Hepatocyte (in vitro differentiated cells): ENCODE data around the gene CHMP4B.

Source experiments
- EZH2 ChIP-seq: fragments of 200-600 bp; sonication (generic); IDR thresholded peaks from 2 replicates; pipeline ENCODE4 v1.6.1; 2016; ENCODE audit warnings: antibody characterized with exemption, mild to moderate bottlenecking, borderline replicate concordance
- EZH2phosphoT487 ChIP-seq: fragments of 200-600 bp; sonication (generic); IDR thresholded peaks from one replicate; pipeline ENCODE4 v1.6.1; 2018; ENCODE audit warnings: antibody characterized with exemption, mild to moderate bottlenecking, low read depth, moderate library complexity; ENCODE audit not compliant: unreplicated experiment, severe bottlenecking
- TF ChIP-seq, protein P1 (sequence below): fragments of 200-600 bp; sonication (generic); IDR thresholded peaks from 2 replicates; pipeline ENCODE4 v1.5.1; 2016; ENCODE audit warnings: antibody characterized with exemption, mild to moderate bottlenecking; ENCODE audit not compliant: poor library complexity

DNA sequence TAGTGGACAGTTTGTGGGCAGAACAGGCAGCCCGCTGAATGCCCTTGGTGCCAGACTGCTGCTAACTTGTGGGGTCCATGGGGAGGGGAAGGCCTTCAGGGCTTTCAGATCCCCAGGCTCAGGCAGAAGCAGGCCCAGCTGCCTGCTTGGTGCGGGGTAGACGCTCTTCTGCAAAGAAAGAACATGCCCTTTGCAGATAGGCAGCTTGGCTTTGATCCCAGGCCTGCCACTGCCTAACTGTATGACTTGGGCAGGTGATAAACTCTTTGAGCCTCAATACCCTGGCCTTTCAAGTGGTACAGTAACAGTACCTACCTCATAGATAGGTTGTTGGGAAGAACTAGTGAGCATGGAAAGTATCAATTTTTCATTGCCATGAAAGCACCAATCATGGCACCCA lies 28.4 kb downstream of the CHMP4B start:
- TF ChIP-seq, protein P1, sequence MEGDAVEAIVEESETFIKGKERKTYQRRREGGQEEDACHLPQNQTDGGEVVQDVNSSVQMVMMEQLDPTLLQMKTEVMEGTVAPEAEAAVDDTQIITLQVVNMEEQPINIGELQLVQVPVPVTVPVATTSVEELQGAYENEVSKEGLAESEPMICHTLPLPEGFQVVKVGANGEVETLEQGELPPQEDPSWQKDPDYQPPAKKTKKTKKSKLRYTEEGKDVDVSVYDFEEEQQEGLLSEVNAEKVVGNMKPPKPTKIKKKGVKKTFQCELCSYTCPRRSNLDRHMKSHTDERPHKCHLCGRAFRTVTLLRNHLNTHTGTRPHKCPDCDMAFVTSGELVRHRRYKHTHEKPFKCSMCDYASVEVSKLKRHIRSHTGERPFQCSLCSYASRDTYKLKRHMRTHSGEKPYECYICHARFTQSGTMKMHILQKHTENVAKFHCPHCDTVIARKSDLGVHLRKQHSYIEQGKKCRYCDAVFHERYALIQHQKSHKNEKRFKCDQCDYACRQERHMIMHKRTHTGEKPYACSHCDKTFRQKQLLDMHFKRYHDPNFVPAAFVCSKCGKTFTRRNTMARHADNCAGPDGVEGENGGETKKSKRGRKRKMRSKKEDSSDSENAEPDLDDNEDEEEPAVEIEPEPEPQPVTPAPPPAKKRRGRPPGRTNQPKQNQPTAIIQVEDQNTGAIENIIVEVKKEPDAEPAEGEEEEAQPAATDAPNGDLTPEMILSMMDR, result no peak
- TF ChIP-seq EZH2, result no peak
- no peak for TF ChIP-seq EZH2phosphoT487
